ENCODE measurements around the gene FILIP1.

- TF ChIP-seq EZH2 (IDR thresholded peaks at IDR 0.05; ENCODE audit: low read length, unreplicated experiment) = no peak
- TF ChIP-seq, protein P1, sequence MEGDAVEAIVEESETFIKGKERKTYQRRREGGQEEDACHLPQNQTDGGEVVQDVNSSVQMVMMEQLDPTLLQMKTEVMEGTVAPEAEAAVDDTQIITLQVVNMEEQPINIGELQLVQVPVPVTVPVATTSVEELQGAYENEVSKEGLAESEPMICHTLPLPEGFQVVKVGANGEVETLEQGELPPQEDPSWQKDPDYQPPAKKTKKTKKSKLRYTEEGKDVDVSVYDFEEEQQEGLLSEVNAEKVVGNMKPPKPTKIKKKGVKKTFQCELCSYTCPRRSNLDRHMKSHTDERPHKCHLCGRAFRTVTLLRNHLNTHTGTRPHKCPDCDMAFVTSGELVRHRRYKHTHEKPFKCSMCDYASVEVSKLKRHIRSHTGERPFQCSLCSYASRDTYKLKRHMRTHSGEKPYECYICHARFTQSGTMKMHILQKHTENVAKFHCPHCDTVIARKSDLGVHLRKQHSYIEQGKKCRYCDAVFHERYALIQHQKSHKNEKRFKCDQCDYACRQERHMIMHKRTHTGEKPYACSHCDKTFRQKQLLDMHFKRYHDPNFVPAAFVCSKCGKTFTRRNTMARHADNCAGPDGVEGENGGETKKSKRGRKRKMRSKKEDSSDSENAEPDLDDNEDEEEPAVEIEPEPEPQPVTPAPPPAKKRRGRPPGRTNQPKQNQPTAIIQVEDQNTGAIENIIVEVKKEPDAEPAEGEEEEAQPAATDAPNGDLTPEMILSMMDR (conservative IDR thresholded peaks at IDR 0.05; ENCODE audit: low read depth, low read length) = no peak
- no peak for TF ChIP-seq EZH2phosphoT487 (IDR thresholded peaks at IDR 0.05; ENCODE audit: borderline replicate concordance, low read length)
Observed at GRCh38 chr6:75492386-75493153, 1.0 kb downstream of the FILIP1 start.
